HCT116 (cell line): ENCODE data around the gene SUPT20HL1. TPM values are rescaled to one million over a fixed set of nuclear protein-coding genes. Genes with fewer than 3 reads are reported as not detected.

Experiments
- ATAC-seq: fragments of 200-7000 bp; cut with Tn5 transposase; 2 replicates; pipeline ENCODE4 v1.9.1; 2020; ENCODE audit warnings: mild to moderate bottlenecking, moderate library complexity
- BruUV-seq: library from RNA; stranded (reverse); fragments of 400-500 nt; replicated peaks from 2 replicates; lab custom pipeline; 2021; lab: Mats Ljungman, UMichigan
- CTCF ChIA-PET: fragments of 300-600 bp; sonication (Branson Sonifier 250); formaldehyde crosslinking; loops from one replicate; lab custom pipeline; 2021; ENCODE audit warnings: antibody characterized with exemption; lab: Charles Lee
- POLR2A ChIA-PET: fragments of 300-600, 350-600 bp; sonication (Branson Sonifier 250); formaldehyde crosslinking; loops from one replicate; lab custom pipeline; 2021; ENCODE audit warnings: antibody characterized with exemption; lab: Charles Lee
- RAD21 ChIA-PET, 2 experiments: fragments of 300-600 bp; sonication (Branson Sonifier 250); formaldehyde crosslinking; loops; one replicate each; lab custom pipeline; 2023; ENCODE audit warnings: low total read pairs in 2 of 2; ENCODE audit not compliant: uncharacterized antibody in 2 of 2, unreplicated experiment in 2 of 2, low non-redundant PET in 1 of 2; lab: Charles Lee
- DNase-seq: peaks from one replicate; pipeline ENCODE4 v3.0.0-alpha.2; 2010; ENCODE audit warnings: low read depth, low spot score
- H2AFZ ChIP-seq: fragments of 200-600 bp; shearing (Covaris generic), sonication (generic); 2 replicates; pipeline ENCODE4 v1.6.1; 2017; ENCODE audit warnings: low read depth, mixed run types, mixed read lengths, antibody characterized with exemption, low read length; ENCODE audit not compliant: poor library complexity, severe bottlenecking
- H3K27ac ChIP-seq: 2 replicates; pipeline ENCODE4 v1.5.1; 2012; ENCODE audit warnings: low read depth, low read length
- H3K27me3 ChIP-seq: fragments of 200-600 bp; sonication (generic); 2 replicates; pipeline ENCODE4 v1.6.1; 2016; ENCODE audit warnings: mixed run types, low read length, mixed read lengths; ENCODE audit not compliant: insufficient read depth
- H3K36me3 ChIP-seq, 2 experiments: fragments of 200-500 bp in 1 of 2; fragments of 200-600 bp in 1 of 2; sonication (Bioruptor generic) in 1 of 2; sonication (generic) in 1 of 2; 2 replicates each; pipeline versions ENCODE4 v1.5.1 to v1.6.1; 2014 to 2016; ENCODE audit warnings: low read length in 2 of 2, inconsistent platforms in 1 of 2, mixed read lengths in 1 of 2, mixed run types in 1 of 2; ENCODE audit not compliant: insufficient read depth in 2 of 2, control insufficient read depth in 1 of 2
- H3K4me1 ChIP-seq, 2 experiments: fragments of 200-600 bp in 1 of 2; sonication (generic) in 1 of 2; 2 replicates each; pipeline versions ENCODE4 v1.5.1 to v1.6.1; 2012 to 2017; ENCODE audit warnings: low read length in 2 of 2, inconsistent platforms in 1 of 2, mild to moderate bottlenecking in 1 of 2, mixed read lengths in 1 of 2, mixed run types in 1 of 2, moderate library complexity in 1 of 2; ENCODE audit not compliant: insufficient read depth in 2 of 2, control insufficient read depth in 1 of 2
- H3K4me2 ChIP-seq: fragments of 200-600 bp; sonication (generic); 2 replicates; pipeline ENCODE4 v1.6.1; 2017; ENCODE audit warnings: mixed run types, low read length, mixed read lengths
- H3K4me3 ChIP-seq, 2 experiments: fragments of 200-600 bp in 1 of 2; sonication (generic) in 1 of 2; replicated peaks in 1 of 2; 2 replicates each; pipeline ENCODE4 v1.5.1; 2011 to 2016; ENCODE audit warnings: low read length in 2 of 2, control low read depth in 1 of 2, low read depth in 1 of 2, mild to moderate bottlenecking in 1 of 2, mixed read lengths in 1 of 2, mixed run types in 1 of 2
- H3K79me2 ChIP-seq: fragments of 200-600 bp; sonication (generic); 2 replicates; pipeline ENCODE4 v1.6.1; 2017; ENCODE audit warnings: mild to moderate bottlenecking, mixed run types, low read length, moderate library complexity, mixed read lengths; ENCODE audit not compliant: insufficient read depth
- H3K9ac ChIP-seq: fragments of 200-600 bp; sonication (generic); 2 replicates; pipeline ENCODE4 v1.6.1; 2016; ENCODE audit warnings: low read length, mixed read lengths
- H3K9me2 ChIP-seq: fragments of 200-600 bp; sonication (generic), shearing (Covaris generic); 2 replicates; pipeline ENCODE4 v1.6.1; 2017; ENCODE audit warnings: mixed run types, mild to moderate bottlenecking, moderate library complexity; ENCODE audit not compliant: insufficient read depth
- H3K9me3 ChIP-seq, 2 experiments: fragments of 200-500 bp in 1 of 2; fragments of 200-600 bp in 1 of 2; sonication (Bioruptor generic) in 1 of 2; sonication (generic) in 1 of 2; 2 replicates each; pipeline ENCODE4 v1.6.1; 2014 to 2017; ENCODE audit warnings: low read length in 2 of 2, mixed read lengths in 2 of 2, inconsistent platforms in 1 of 2, low read depth in 1 of 2, mild to moderate bottlenecking in 1 of 2, mixed run types in 1 of 2, moderate library complexity in 1 of 2; ENCODE audit not compliant: control insufficient read depth in 1 of 2, insufficient read depth in 1 of 2
- H4K20me1 ChIP-seq: fragments of 200-600 bp; sonication (generic), shearing (Covaris generic); 2 replicates; pipeline ENCODE4 v1.6.1; 2017; ENCODE audit warnings: mixed run types, mild to moderate bottlenecking, moderate library complexity; ENCODE audit not compliant: insufficient read depth
- CBX3 ChIP-seq: IDR thresholded peaks from 2 replicates; pipeline ENCODE4 v1.6.1; 2012; ENCODE audit warnings: low read depth
- CEBPB ChIP-seq: IDR thresholded peaks from 2 replicates; pipeline ENCODE4 v1.6.1; 2012; ENCODE audit warnings: low read depth
- EGR1 ChIP-seq: IDR thresholded peaks from 2 replicates; pipeline ENCODE4 v1.6.1; 2012; ENCODE audit warnings: low read depth
- ELF1 ChIP-seq: IDR thresholded peaks from 2 replicates; pipeline ENCODE4 v1.6.1; 2012; ENCODE audit warnings: low read depth, borderline replicate concordance
- EZH2 ChIP-seq: fragments of 200-600 bp; sonication (generic); IDR thresholded peaks from 2 replicates; pipeline ENCODE4 v1.6.1; 2017; ENCODE audit warnings: antibody characterized with exemption, mixed run types
- EZH2phosphoT487 ChIP-seq: fragments of 200-600 bp; IDR thresholded peaks from 2 replicates; pipeline ENCODE4 v1.6.1; 2018; ENCODE audit warnings: antibody characterized with exemption, borderline replicate concordance
- FOSL1 ChIP-seq: IDR thresholded peaks from 2 replicates; pipeline ENCODE4 v1.6.1; 2012; ENCODE audit warnings: low read depth
- JUND ChIP-seq: IDR thresholded peaks from 2 replicates; pipeline ENCODE4 v1.6.1; 2012
- RAD21 ChIP-seq: IDR thresholded peaks from 2 replicates; pipeline ENCODE4 v1.6.1; 2012; ENCODE audit warnings: low read depth, mild to moderate bottlenecking
- SIN3A ChIP-seq: IDR thresholded peaks from 2 replicates; pipeline ENCODE4 v1.6.1; 2012; ENCODE audit warnings: low read depth
- SP1 ChIP-seq: IDR thresholded peaks from 2 replicates; pipeline ENCODE4 v1.6.1; 2012; ENCODE audit warnings: low read depth
- SRF ChIP-seq: IDR thresholded peaks from 2 replicates; pipeline ENCODE4 v1.6.1; 2012; ENCODE audit warnings: low read depth
- TCF7L2 ChIP-seq: IDR thresholded peaks from 2 replicates; pipeline ENCODE4 v1.7.0; 2011; ENCODE audit warnings: borderline replicate concordance, inconsistent platforms; ENCODE audit not compliant: insufficient read depth, insufficient read length; ENCODE audit errors: extremely low read depth
- YY1 ChIP-seq: IDR thresholded peaks from 2 replicates; pipeline ENCODE4 v1.6.1; 2011; ENCODE audit warnings: low read length, low read depth, moderate library complexity, mild to moderate bottlenecking; ENCODE audit not compliant: insufficient replicate concordance; ENCODE audit errors: extremely low read depth
- ZFX ChIP-seq: fragments of 450-650 bp; IDR thresholded peaks from 2 replicates; pipeline ENCODE4 v1.6.1; 2017
- intact Hi-C: fragments of 100-400 bp; cut with micrococcal nuclease; formaldehyde crosslinking; loops from 2 replicates; pipeline ENCODE4 v1.10.0; 2022
- total RNA-seq: library from RNA; stranded (reverse); gene quantifications from one replicate; pipeline ENCODE4 v1.2.1, GENCODE V29; 2021; ENCODE audit not compliant: unreplicated experiment
- TF ChIP-seq, protein P1 (sequence below): IDR thresholded peaks from 2 replicates; pipeline ENCODE4 v1.6.1; 2011; ENCODE audit warnings: mild to moderate bottlenecking, low read length, moderate library complexity; ENCODE audit not compliant: insufficient replicate concordance; ENCODE audit errors: extremely low read depth
- TF ChIP-seq, protein P2 (sequence below), 3 experiments: fragments of 200-600 bp in 1 of 3; sonication (generic) in 1 of 3; IDR thresholded peaks in 2 of 3; conservative IDR thresholded peaks in 1 of 3; 2 replicates each; pipeline ENCODE4 v1.5.1; 2012 to 2017; ENCODE audit warnings: low read depth in 2 of 3, low read length in 2 of 3, antibody characterized with exemption in 1 of 3, borderline replicate concordance in 1 of 3, control low read depth in 1 of 3, mild to moderate bottlenecking in 1 of 3, mixed read lengths in 1 of 3, mixed run types in 1 of 3, moderate library complexity in 1 of 3; ENCODE audit not compliant: insufficient read depth in 1 of 3
- TF ChIP-seq, protein P3 (sequence below): IDR thresholded peaks from 2 replicates; pipeline ENCODE4 v1.6.1; 2012; ENCODE audit warnings: low read depth
- TF ChIP-seq, protein P4 (sequence below): IDR thresholded peaks from 2 replicates; pipeline ENCODE4 v1.6.1; 2012

The SUPT20HL1 gene
- total RNA-seq, 1 experiment from 2014 or later: not detected

DNA sequence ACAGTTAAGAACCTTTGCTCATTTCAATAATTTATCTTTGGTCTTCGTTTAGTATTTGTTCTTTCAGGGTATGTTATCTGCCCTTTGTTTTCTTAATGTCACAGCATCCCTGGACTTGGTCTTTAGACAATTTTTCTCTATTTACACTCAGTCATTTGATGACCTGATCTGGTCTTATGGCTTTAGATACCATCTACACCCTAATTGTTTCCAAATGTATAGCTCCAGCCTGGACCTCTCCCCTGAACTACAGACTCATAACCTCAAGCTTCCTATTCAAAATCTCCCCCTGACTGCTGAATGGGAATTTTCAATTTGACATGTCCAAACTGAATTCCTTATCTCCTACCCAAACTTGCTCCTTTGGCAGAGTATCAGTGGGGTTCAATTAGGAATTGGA lies 42.9 kb upstream of the SUPT20HL1 start:
- CTCF ChIA-PET: no interaction called here
- H4K20me1 ChIP-seq: no peaks in the 10 kb centered on the region

More for the DNA sequence above, 42.9 kb upstream of the SUPT20HL1 start:
- no peaks in the 10 kb centered on the region for H3K9me3 ChIP-seq
- no TSS peak for BruUV-seq
- ATAC-seq (no peak), DNase-seq (no peak)
- no peaks in the 10 kb centered on the region for H3K27me3 ChIP-seq
- no peak overlapping the region for H2AFZ ChIP-seq
- no peak for TF ChIP-seq CBX3
- TF ChIP-seq EZH2phosphoT487: no peak
- TF ChIP-seq JUND: no peak
- TF ChIP-seq EZH2: no peak
- TF ChIP-seq CEBPB: no peak
- TF ChIP-seq ZFX: no peak
- TF ChIP-seq, protein P1, sequence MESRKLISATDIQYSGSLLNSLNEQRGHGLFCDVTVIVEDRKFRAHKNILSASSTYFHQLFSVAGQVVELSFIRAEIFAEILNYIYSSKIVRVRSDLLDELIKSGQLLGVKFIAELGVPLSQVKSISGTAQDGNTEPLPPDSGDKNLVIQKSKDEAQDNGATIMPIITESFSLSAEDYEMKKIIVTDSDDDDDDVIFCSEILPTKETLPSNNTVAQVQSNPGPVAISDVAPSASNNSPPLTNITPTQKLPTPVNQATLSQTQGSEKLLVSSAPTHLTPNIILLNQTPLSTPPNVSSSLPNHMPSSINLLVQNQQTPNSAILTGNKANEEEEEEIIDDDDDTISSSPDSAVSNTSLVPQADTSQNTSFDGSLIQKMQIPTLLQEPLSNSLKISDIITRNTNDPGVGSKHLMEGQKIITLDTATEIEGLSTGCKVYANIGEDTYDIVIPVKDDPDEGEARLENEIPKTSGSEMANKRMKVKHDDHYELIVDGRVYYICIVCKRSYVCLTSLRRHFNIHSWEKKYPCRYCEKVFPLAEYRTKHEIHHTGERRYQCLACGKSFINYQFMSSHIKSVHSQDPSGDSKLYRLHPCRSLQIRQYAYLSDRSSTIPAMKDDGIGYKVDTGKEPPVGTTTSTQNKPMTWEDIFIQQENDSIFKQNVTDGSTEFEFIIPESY: no peak
- TF ChIP-seq, protein P2, sequence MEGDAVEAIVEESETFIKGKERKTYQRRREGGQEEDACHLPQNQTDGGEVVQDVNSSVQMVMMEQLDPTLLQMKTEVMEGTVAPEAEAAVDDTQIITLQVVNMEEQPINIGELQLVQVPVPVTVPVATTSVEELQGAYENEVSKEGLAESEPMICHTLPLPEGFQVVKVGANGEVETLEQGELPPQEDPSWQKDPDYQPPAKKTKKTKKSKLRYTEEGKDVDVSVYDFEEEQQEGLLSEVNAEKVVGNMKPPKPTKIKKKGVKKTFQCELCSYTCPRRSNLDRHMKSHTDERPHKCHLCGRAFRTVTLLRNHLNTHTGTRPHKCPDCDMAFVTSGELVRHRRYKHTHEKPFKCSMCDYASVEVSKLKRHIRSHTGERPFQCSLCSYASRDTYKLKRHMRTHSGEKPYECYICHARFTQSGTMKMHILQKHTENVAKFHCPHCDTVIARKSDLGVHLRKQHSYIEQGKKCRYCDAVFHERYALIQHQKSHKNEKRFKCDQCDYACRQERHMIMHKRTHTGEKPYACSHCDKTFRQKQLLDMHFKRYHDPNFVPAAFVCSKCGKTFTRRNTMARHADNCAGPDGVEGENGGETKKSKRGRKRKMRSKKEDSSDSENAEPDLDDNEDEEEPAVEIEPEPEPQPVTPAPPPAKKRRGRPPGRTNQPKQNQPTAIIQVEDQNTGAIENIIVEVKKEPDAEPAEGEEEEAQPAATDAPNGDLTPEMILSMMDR (IDR thresholded peaks at IDR 0.05 in 2 of 3, conservative IDR thresholded peaks at IDR 0.05 in 1 of 3; ENCODE audit: borderline replicate concordance in 1 of 3, insufficient read depth in 1 of 3, low read depth in 2 of 3, low read length in 2 of 3): no peak
- TF ChIP-seq, protein P3, sequence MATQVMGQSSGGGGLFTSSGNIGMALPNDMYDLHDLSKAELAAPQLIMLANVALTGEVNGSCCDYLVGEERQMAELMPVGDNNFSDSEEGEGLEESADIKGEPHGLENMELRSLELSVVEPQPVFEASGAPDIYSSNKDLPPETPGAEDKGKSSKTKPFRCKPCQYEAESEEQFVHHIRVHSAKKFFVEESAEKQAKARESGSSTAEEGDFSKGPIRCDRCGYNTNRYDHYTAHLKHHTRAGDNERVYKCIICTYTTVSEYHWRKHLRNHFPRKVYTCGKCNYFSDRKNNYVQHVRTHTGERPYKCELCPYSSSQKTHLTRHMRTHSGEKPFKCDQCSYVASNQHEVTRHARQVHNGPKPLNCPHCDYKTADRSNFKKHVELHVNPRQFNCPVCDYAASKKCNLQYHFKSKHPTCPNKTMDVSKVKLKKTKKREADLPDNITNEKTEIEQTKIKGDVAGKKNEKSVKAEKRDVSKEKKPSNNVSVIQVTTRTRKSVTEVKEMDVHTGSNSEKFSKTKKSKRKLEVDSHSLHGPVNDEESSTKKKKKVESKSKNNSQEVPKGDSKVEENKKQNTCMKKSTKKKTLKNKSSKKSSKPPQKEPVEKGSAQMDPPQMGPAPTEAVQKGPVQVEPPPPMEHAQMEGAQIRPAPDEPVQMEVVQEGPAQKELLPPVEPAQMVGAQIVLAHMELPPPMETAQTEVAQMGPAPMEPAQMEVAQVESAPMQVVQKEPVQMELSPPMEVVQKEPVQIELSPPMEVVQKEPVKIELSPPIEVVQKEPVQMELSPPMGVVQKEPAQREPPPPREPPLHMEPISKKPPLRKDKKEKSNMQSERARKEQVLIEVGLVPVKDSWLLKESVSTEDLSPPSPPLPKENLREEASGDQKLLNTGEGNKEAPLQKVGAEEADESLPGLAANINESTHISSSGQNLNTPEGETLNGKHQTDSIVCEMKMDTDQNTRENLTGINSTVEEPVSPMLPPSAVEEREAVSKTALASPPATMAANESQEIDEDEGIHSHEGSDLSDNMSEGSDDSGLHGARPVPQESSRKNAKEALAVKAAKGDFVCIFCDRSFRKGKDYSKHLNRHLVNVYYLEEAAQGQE: no peak
- no peak for TF ChIP-seq EGR1
- TF ChIP-seq YY1: no peak
- no peak for TF ChIP-seq RAD21
- no peak for TF ChIP-seq ELF1
- no peak for TF ChIP-seq SIN3A
- TF ChIP-seq FOSL1: no peak
- TF ChIP-seq, protein P4, sequence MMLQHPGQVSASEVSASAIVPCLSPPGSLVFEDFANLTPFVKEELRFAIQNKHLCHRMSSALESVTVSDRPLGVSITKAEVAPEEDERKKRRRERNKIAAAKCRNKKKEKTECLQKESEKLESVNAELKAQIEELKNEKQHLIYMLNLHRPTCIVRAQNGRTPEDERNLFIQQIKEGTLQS: no peak
- TF ChIP-seq SP1: no peak
- TF ChIP-seq SRF: no peak
- no peak for TF ChIP-seq TCF7L2
- H3K9ac ChIP-seq: no peak overlapping the region
- RAD21 ChIA-PET: no interaction called here
- no peak overlapping the region for H3K4me3 ChIP-seq
- no peaks in the 10 kb centered on the region for H3K9me2 ChIP-seq
- H3K4me2 ChIP-seq: no peak overlapping the region
- H3K79me2 ChIP-seq: no peaks in the 10 kb centered on the region
- no peaks in the 10 kb centered on the region for H3K36me3 ChIP-seq
- POLR2A ChIA-PET: no interaction called here
- H3K4me1 ChIP-seq: no peaks in the 10 kb centered on the region
- intact Hi-C loops: no loop called here
- H3K27ac ChIP-seq: no peak overlapping the region
